ENCODE data around the gene PIP4K2A.
A peak's percentile ranks its signal among the peaks of the same experiment; 100 is the strongest.

PIP4K2A gene

DNA sequence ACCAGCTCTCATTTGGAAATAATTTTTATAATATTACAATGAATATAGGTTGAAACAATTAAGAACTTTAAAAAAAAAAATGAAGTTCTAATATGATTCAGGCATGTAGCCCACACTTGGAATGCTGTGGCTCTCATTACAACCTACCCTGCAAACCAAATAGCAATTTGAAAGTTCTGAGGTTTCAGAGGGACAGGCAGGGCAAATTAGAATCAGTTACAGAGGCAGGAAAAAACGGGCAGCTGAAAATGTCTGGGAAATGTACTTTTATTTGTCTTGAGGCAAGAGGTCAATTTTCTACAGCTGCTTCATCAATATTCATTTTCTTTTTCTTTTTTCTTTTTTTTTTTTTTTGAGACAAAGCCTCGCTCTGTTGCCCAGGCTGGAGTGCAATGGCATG lies 95.3 kb downstream of the PIP4K2A start:
- TF ChIP-seq ZNF565 (CRISPR knock-in tag; conservative IDR thresholded peaks at IDR 0.05; ENCODE audit: low read depth) (no peak), PPARA (CRISPR knock-in tag; IDR thresholded peaks at IDR 0.05; ENCODE audit: borderline replicate concordance) (no peak), GLIS3 (CRISPR knock-in tag; IDR thresholded peaks at IDR 0.05) (no peak), CSDC2 (CRISPR knock-in tag; IDR thresholded peaks at IDR 0.05) (no peak), ZNF70 (CRISPR knock-in tag; IDR thresholded peaks at IDR 0.05) (no peak), ZFP3 (CRISPR knock-in tag; IDR thresholded peaks at IDR 0.05) (no peak), ZFP30 (CRISPR knock-in tag; IDR thresholded peaks at IDR 0.05) (no peak), ISL1 (CRISPR knock-in tag; IDR thresholded peaks at IDR 0.05) (no peak)
- TF ChIP-seq, protein P1, sequence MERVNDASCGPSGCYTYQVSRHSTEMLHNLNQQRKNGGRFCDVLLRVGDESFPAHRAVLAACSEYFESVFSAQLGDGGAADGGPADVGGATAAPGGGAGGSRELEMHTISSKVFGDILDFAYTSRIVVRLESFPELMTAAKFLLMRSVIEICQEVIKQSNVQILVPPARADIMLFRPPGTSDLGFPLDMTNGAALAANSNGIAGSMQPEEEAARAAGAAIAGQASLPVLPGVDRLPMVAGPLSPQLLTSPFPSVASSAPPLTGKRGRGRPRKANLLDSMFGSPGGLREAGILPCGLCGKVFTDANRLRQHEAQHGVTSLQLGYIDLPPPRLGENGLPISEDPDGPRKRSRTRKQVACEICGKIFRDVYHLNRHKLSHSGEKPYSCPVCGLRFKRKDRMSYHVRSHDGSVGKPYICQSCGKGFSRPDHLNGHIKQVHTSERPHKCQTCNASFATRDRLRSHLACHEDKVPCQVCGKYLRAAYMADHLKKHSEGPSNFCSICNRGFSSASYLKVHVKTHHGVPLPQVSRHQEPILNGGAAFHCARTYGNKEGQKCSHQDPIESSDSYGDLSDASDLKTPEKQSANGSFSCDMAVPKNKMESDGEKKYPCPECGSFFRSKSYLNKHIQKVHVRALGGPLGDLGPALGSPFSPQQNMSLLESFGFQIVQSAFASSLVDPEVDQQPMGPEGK (CRISPR knock-in tag; IDR thresholded peaks at IDR 0.05; ENCODE audit: borderline replicate concordance), result no peak
- TF ChIP-seq, protein P2, sequence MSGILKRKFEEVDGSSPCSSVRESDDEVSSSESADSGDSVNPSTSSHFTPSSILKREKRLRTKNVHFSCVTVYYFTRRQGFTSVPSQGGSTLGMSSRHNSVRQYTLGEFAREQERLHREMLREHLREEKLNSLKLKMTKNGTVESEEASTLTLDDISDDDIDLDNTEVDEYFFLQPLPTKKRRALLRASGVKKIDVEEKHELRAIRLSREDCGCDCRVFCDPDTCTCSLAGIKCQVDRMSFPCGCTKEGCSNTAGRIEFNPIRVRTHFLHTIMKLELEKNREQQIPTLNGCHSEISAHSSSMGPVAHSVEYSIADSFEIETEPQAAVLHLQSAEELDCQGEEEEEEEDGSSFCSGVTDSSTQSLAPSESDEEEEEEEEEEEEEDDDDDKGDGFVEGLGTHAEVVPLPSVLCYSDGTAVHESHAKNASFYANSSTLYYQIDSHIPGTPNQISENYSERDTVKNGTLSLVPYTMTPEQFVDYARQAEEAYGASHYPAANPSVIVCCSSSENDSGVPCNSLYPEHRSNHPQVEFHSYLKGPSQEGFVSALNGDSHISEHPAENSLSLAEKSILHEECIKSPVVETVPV (CRISPR knock-in tag; IDR thresholded peaks at IDR 0.05), result no peak
- TF ChIP-seq, protein P3, sequence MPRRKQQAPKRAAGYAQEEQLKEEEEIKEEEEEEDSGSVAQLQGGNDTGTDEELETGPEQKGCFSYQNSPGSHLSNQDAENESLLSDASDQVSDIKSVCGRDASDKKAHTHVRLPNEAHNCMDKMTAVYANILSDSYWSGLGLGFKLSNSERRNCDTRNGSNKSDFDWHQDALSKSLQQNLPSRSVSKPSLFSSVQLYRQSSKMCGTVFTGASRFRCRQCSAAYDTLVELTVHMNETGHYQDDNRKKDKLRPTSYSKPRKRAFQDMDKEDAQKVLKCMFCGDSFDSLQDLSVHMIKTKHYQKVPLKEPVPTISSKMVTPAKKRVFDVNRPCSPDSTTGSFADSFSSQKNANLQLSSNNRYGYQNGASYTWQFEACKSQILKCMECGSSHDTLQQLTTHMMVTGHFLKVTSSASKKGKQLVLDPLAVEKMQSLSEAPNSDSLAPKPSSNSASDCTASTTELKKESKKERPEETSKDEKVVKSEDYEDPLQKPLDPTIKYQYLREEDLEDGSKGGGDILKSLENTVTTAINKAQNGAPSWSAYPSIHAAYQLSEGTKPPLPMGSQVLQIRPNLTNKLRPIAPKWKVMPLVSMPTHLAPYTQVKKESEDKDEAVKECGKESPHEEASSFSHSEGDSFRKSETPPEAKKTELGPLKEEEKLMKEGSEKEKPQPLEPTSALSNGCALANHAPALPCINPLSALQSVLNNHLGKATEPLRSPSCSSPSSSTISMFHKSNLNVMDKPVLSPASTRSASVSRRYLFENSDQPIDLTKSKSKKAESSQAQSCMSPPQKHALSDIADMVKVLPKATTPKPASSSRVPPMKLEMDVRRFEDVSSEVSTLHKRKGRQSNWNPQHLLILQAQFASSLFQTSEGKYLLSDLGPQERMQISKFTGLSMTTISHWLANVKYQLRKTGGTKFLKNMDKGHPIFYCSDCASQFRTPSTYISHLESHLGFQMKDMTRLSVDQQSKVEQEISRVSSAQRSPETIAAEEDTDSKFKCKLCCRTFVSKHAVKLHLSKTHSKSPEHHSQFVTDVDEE (CRISPR knock-in tag; IDR thresholded peaks at IDR 0.05), result no peak

DNA sequence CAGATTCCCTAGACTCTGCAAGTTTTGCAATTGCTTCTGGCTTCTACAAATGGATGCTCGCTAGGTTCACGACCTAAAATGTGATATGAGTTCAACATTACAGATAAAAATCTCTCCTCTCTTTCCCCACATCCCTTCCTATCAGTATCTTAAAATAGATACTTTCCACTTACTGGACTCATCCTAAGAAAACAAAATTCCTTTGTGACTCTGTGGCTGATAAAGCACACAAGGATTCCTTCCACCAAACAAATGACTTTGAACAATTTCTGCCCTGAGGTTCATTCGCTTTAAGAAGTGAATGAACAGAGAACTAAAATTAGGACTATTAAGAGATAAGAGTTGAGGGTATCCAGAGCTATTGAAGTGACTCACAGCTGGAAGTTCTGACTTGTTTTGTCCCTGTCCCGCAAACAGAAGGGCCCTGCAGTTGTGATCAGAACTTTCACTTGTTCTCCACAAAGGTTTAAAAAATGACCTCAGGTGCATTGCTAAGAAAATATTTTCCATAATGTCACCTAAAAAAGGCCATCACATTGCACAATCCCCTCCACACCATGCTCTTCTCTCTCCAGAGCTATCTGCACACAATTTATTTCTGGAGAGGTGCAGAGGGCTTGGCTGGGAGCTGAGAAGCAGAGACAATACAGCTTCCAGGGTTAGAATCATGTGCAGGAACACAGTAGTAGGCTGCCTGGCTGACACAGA lies 96.1 kb downstream of the PIP4K2A start:
- ATAC-seq, result peak; percentile 24

More for the DNA sequence above, 95.3 kb downstream of the PIP4K2A start:
- peak; percentile 40 for ATAC-seq

More for the DNA sequence above, 96.1 kb downstream of the PIP4K2A start:
- TF ChIP-seq ISL1 (CRISPR knock-in tag; IDR thresholded peaks at IDR 0.05) (peak; percentile 89), TOX (CRISPR knock-in tag; IDR thresholded peaks at IDR 0.05; ENCODE audit: borderline replicate concordance) (no peak), BACH2 (CRISPR knock-in tag; IDR thresholded peaks at IDR 0.05; ENCODE audit: borderline replicate concordance) (no peak), TCF4 (CRISPR knock-in tag; IDR thresholded peaks at IDR 0.05; ENCODE audit: borderline replicate concordance) (peak; percentile 79; the same call in 1 of the 2 replicates), ARNTL (CRISPR knock-in tag; IDR thresholded peaks at IDR 0.05; ENCODE audit: borderline replicate concordance, low read depth) (no peak), ZNF70 (CRISPR knock-in tag; IDR thresholded peaks at IDR 0.05) (no peak), ZFP30 (CRISPR knock-in tag; IDR thresholded peaks at IDR 0.05) (no peak), RARB (CRISPR knock-in tag; IDR thresholded peaks at IDR 0.05) (no peak)
- TF ChIP-seq, protein P2 (CRISPR knock-in tag; IDR thresholded peaks at IDR 0.05), result no peak
- TF ChIP-seq, protein P4, sequence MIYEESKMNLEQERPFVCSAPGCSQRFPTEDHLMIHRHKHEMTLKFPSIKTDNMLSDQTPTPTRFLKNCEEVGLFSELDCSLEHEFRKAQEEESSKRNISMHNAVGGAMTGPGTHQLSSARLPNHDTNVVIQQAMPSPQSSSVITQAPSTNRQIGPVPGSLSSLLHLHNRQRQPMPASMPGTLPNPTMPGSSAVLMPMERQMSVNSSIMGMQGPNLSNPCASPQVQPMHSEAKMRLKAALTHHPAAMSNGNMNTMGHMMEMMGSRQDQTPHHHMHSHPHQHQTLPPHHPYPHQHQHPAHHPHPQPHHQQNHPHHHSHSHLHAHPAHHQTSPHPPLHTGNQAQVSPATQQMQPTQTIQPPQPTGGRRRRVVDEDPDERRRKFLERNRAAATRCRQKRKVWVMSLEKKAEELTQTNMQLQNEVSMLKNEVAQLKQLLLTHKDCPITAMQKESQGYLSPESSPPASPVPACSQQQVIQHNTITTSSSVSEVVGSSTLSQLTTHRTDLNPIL (CRISPR knock-in tag; IDR thresholded peaks at IDR 0.05; ENCODE audit: low read depth), result peak; percentile 55; the same call in 1 of the 2 replicates
- TF ChIP-seq, protein P5, sequence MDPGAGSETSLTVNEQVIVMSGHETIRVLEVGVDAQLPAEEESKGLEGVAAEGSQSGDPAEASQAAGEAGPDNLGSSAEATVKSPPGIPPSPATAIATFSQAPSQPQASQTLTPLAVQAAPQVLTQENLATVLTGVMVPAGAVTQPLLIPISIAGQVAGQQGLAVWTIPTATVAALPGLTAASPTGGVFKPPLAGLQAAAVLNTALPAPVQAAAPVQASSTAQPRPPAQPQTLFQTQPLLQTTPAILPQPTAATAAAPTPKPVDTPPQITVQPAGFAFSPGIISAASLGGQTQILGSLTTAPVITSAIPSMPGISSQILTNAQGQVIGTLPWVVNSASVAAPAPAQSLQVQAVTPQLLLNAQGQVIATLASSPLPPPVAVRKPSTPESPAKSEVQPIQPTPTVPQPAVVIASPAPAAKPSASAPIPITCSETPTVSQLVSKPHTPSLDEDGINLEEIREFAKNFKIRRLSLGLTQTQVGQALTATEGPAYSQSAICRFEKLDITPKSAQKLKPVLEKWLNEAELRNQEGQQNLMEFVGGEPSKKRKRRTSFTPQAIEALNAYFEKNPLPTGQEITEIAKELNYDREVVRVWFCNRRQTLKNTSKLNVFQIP (CRISPR knock-in tag; IDR thresholded peaks at IDR 0.05; ENCODE audit: borderline replicate concordance, low read depth), result peak; percentile 41; the same call in 1 of the 2 replicates
- TF ChIP-seq, protein P3 (CRISPR knock-in tag; IDR thresholded peaks at IDR 0.05), result 0 out of 2 replicates have a peak, but pooled peaks have one; percentile 58

All from SK-N-SH treated with all-trans-retinoic acid at 6 μM for 48 hours (cell line).